Liver (tissue), 3 donors: ENCODE measurements around the gene TMEM43.

Experiments used
- NR2F2 ChIP-seq: IDR thresholded peaks from 2 replicates; pipeline ENCODE4 v1.6.1; 2016; ENCODE audit warnings: antibody characterized with exemption
- SP1 ChIP-seq: IDR thresholded peaks from 2 replicates; pipeline ENCODE4 v1.6.1; 2018; ENCODE audit warnings: antibody characterized with exemption, mild to moderate bottlenecking
- YY1 ChIP-seq: IDR thresholded peaks from 2 replicates; pipeline ENCODE4 v1.6.1; 2016; ENCODE audit warnings: antibody characterized with exemption, mild to moderate bottlenecking
- TF ChIP-seq, protein P1 (sequence below): fragments of 150-350 bp; IDR thresholded peaks from 2 replicates; pipeline ENCODE4 v1.5.1; 2017; ENCODE audit warnings: improper control_type of control experiment, low read depth, low read length; ENCODE audit not compliant: missing input control
- donor health status: healthy.
- donor health status: healthy.

DNA sequence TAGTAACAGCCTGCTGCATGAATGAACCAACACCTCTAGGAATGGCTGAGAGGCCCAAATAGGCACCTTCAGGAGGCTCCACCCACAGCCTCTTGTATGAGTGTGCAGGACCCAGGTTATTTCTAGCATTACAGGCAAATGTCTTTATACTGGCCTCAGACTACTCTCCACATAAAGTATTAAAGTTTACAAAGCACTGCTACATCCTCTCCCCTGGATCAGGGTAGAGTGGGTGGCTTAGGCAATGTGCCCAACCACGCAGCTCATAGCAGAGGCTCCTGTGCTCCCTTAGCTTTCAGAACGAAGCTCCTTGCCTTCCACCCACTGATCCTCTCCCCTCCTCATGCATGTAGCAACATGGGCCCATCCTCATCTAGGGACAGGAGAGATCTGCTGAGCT lies 16.3 kb downstream of the TMEM43 start:
- TF ChIP-seq NR2F2 (no peak), SP1 (no peak), YY1 (no peak)
- TF ChIP-seq, protein P1, sequence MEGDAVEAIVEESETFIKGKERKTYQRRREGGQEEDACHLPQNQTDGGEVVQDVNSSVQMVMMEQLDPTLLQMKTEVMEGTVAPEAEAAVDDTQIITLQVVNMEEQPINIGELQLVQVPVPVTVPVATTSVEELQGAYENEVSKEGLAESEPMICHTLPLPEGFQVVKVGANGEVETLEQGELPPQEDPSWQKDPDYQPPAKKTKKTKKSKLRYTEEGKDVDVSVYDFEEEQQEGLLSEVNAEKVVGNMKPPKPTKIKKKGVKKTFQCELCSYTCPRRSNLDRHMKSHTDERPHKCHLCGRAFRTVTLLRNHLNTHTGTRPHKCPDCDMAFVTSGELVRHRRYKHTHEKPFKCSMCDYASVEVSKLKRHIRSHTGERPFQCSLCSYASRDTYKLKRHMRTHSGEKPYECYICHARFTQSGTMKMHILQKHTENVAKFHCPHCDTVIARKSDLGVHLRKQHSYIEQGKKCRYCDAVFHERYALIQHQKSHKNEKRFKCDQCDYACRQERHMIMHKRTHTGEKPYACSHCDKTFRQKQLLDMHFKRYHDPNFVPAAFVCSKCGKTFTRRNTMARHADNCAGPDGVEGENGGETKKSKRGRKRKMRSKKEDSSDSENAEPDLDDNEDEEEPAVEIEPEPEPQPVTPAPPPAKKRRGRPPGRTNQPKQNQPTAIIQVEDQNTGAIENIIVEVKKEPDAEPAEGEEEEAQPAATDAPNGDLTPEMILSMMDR = no peak
